HG03521 (cell line): Measurements from ENCODE around the gene ZIM2.
"Not testable (repeated sequence)": the region's sequence is repeated elsewhere in the genome, so short reads cannot be mapped to it uniquely, and the experiment has no call there.

Source experiments
- ATAC-seq: cut with Tn5 transposase; IDR thresholded peaks from one replicate; pipeline ENCODE4 v1.9.1; 2021; ENCODE audit warnings: mild to moderate bottlenecking, moderate library complexity; ENCODE audit not compliant: unreplicated experiment

ZIM2 gene

GRCh38 chr19:56840451-56841192 lies at the start of gene ZIM2, which contains the start of gene PEG3:
TSS of gene ZIM2 (minus strand) at chr19:56840726. CDS start at chr19:56824277, 16,449 bp downstream.
TSS of gene PEG3 (minus strand) at chr19:56840726. CDS start at chr19:56824655, 16,071 bp downstream.
- no peak for ATAC-seq

- no peak for ATAC-seq
Measured at GRCh38 chr19:56885173-56885985, 44.9 kb upstream of the ZIM2 start.

DNA sequence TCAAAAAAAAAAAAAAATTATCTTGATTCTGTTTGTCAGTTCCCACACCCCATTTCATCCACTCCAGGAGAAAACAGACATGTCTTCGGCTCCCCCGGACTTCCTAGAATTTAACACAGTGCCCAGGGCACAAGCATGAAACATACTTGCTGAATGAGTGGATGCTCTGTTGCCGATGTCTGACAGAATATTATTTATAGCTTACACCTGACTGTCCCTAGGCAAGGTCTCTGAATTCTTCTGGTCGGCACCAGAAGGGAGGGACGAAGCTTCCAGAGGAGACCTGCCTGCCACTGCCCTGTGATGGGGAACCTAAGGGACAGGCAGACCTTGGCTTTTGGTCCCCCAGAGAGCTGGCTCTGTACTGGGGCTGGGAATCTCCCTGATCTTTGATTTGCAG lies 43.9 kb upstream of the ZIM2 start:
- ATAC-seq = no peak

- no peak for ATAC-seq
Measured at GRCh38 chr19:56880592-56881190, 40.2 kb upstream of the ZIM2 start.

DNA sequence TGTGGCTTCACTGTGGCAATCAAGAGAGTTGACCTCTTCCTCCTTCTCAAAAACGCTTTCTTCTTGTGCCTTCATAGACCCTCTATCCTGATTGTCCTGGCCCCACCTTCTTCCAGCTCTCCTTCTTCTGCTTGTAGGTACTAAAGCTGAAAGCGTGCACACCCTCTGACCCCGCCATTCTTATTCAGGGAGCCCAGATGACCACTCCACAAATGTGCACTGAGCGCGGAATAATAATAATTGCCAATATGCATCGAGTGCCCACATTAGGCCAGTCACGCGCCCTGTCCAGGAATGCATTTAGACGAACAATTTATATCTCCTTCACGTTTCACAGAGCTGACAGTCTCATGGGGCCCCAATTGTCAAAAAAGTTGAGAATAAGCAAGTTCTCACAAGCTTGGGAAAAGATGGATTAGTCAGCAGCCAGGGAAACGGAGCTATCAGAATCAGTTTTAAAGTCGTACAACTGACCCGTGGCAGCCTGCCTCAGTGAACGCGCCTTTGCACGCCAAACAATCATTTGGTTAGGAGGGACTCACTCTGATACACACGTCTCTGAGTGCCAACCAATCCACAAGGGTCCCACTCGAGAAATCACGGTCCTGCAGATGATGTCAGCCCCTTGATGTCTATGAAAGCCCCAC lies 36.7 kb upstream of the ZIM2 start:
- ATAC-seq = no peak

DNA sequence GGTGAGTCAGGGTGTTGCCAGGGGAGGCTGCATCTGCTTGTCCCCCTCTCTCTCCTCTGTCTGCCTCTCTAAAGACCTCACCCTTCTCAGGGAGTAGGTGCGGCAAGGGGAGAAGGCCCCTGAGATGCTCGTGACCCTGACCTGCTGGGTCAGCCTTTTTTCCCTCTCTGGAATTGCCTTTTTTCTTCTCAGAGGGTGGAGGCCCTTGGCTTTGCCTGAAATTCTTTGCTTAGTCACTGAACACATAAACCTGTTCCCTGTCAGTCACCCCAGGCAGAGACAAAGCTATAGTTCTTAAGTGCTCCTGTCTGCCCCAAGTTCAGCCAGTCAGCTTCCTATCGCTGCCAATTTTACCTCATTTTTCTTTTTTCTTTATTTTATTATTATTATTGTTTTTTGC lies 35.2 kb upstream of the ZIM2 start:
- ATAC-seq = no peak

DNA sequence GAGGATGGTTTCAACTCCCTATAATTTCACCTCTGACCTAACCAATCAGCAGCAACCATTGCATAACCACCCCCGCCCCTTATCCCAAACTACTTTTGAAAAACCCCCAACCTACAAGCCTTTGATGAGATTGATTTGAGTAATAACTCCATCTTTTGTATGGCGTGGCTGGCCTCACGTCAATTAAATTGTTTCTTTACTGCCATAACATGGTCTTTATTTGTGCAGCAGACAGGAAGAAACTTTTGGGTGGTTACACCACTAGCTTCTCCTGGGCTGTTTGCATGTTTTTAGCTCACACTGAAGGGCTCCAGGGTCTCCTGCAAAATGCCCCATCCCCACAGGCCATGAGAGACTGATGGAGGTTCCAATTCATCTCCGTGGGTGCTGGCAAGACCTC lies 34.0 kb upstream of the ZIM2 start:
- no peak for ATAC-seq

DNA sequence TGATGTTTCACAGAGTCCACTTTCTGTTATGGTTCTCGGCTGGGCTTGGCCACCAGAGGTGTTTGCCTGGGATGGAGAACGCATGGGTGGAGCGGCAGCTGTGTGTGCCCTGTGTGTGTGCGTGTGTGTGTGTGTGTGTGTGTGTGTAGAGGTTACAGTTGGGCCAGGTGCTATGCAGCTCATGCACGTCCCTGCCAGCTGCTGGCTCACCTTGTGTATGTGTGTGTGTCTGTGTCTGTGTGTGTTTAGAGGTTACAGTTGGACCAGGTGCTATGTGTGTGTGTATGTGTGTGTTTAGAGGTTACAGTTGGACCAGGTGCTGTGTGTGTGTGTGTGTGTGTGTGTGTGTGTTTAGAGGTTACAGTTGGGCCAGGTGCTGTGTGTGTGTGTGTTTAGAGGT lies 33.0 kb upstream of the ZIM2 start:
- no peak for ATAC-seq

DNA sequence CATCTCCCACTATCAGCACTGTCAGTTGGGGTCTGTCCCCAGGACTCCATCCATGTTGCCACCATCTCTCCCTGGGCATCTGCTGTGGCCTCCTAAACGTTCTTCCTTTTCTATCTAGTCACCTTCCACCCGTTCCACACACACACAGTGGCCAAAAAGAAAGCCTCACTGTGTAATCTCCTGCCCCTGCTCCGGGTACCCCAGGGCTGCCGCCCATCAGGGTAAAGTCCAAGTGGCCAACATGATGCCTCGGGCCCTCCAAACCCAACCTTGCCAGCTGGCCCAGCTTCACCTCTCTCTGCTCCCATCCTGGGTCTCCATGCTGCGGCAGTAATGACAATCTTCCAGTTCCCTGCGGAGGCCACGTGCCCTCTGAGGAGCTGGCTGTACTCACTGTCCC lies 29.4 kb upstream of the ZIM2 start:
- ATAC-seq = no peak

DNA sequence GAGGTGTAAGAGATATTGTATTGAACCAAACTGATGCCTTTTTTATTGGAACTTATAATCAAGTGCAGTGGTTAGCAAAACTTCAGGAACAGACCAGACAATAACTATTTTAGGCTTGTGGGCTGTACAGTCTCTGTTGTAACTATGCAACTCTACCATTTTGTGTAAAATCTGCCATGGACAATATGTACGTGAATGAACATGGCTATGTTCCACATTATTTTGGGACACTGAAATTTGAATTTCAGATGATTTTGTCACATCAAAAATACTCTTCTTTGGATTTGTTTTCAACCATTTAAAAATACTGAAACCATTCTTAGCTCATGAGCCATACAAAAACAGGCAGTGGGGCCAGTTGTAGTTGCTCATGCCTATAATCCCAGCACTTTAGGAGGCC lies 27.9 kb upstream of the ZIM2 start:
- ATAC-seq = no peak

GRCh38 chr19:56866538-56866937 lies 26.0 kb upstream of the ZIM2 start:
- no peak for ATAC-seq

DNA sequence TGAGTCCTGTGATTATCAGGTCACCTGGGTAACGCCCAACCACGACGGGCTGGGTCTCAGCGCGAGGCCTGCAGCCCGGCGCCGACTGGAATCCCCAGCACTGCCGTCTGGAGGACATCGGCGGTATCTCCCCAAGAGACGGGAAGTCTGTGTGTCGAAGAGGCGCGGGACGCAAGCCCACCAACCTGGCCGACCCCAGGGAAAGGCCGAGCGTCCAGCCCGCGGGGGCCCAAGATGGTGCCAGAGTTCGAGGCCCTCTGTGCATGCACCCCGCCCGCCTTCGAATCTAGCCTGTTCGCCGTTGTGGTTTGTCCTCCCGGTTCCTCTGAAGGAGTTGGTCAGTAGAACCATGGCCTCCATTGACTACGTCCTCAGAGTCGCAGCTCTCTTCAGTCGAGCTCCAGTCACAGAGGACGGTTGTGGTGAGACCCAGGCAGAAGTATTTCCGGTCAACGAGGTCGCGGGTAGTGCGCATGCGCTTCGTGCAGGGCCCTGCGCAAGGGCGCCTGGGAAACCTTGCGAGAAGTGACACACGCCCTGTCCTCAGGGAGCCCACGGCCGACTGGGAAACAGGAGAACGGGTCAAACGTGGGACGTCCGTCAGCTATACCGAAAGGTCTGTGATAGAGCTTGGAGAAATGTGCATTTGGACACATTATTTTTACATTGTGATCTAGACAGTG lies 24.1 kb upstream of the ZIM2 start:
- no peak for ATAC-seq

DNA sequence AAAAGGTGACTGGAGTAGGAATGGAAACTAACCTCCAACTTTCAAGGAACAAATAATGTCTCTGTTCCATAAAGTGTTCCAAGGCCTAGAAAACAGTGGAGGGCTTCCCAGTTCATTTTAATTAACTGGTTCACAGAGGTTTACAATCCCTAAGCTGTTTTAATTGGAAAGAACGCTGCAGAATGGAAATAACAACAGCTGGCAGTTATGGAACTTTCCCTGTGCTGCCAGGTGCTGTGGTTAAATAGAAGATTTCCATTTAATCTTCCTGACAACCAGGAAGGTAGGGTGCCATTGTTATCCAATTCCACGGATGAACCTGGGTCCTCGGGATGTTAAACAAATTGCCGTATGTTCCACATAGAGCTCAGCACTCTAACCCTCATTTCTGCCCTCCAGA lies 22.2 kb upstream of the ZIM2 start:
- no peak for ATAC-seq

DNA sequence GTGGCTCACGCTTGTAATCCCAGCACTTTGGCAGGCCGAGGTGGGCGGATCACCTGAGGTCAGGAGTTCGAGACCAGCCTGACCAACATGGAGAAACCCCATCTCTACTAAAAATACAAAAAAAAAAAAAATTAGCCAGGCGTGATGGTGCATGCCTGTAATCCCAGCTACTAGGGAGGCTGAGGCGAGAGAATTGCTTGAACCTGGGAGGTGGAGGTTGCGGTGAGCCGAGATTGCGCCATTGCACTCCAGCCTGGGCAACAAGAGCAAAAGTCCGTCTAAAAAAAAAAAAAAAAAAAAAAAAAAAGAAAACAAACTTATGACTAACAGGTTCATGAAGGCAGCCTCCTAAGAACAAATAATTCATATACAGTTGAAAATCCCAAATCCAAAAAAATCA lies 19.9 kb upstream of the ZIM2 start:
- not testable (repeated sequence) for ATAC-seq

DNA sequence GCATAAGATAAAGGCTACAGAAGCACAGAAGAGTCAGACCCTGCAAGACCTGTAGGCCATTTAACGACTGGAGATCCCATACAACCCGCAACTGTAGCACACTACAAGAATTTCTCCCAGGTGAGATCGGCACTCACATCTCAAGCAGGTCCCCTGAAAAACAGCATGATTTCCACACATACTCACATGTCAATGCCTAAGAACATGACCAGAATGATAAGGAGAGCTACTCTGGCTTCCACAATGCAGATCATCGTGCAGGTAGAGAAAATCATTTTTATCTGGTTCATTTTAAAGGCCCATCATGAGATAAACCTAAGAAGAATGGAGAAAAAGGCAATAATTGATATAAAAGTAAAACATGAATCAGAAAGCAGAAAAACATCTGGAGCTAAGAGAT lies 17.5 kb upstream of the ZIM2 start:
- no peak for ATAC-seq

DNA sequence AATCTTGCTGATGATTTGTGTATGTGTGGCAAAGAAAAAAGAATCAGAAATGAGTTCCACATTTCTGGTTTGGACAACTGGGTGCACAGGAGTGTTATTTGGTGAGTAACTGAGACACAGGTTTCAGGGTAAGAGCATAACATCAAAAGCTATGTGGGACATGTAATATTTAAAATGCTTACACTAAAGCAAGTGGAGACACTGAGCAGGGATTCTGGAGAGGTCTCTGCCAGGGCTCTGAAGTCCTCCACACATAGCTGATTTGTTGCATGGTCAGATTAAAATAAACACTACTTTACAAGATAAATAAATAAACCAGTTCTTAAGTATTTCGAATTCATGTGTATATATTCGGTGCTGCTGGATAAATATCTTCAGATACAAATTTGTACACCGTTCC lies 16.3 kb upstream of the ZIM2 start:
- ATAC-seq = no peak

DNA sequence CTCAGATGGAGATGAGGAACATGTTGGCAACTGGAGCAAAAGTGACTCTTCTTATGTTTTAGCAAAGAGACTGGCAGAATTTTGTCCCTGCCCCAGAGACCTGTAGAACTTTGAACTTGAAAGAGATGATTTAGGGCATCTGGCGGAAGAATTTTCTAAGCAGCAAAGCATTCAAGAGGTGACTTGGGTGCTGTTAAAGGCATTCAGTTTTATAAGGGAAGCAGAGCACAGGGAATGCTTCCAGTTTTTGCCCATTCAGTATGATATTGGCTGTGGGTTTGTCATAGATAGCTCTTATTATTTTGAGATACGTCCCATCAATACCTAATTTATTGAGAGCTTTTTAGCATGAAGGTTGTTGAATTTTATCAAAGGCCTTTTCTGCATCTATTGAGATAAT lies 11.8 kb upstream of the ZIM2 start:
- not testable (repeated sequence) for ATAC-seq

DNA sequence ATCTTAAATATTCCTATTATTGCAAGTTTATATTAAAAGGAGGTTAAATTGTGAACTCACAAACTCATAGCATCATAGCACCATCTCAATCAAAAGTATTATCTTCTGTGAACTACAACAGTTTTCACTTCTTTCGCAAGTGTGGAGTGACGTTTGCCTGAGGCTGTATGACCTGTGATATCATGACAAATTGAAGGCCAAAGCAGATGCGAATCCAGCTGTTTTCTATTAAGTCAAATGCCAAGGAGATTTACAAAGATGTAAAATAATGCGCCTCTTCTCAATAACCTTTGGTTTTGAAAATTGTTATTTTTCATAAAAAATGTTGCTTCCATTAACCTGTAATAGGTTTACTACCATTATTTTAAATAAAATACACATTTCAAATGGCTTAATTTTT lies 7.6 kb upstream of the ZIM2 start:
- no peak for ATAC-seq

DNA sequence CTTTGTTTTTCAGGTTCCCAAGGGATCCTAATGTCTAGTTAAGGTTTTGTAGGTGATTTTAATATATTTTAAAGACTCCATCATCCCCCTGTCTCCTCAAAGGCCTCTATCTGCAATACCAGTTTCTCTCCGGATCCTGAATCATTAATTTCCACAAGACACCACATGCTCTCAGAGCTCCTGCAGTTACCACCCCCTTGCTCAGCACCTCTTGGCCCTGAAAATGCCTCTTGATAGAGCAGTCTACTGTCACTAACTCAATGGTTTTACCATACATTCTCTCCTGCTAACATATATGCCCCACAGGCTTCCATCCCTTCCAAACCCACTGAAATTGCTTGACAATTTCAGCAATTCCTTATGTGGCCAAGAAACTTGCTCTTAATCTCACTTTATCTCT lies 1.9 kb upstream of the ZIM2 start:
- no peak for ATAC-seq

GRCh38 chr19:56841193-56841543 lies 642 bp upstream of the ZIM2 start:
- no peak for ATAC-seq
